MCF 10A (cell line): ENCODE results near the gene PATJ. TPM values are rescaled to one million over a fixed set of nuclear protein-coding genes. Genes with fewer than 3 reads are reported as not detected.
A peak's percentile ranks its signal among the peaks of the same experiment; 100 is the strongest.

ENCODE experiments used
- Bru-seq: library from RNA; stranded (reverse); fragments of 400-500 nt; gene quantifications from one replicate; lab custom pipeline; 2021; lab: Mats Ljungman, UMichigan
- BruChase-seq, 2 experiments: library from RNA; stranded (reverse); fragments of 400-500 nt; gene quantifications; one replicate each; lab custom pipeline; 2021; lab: Mats Ljungman, UMichigan
- BruUV-seq: library from RNA; stranded (reverse); fragments of 400-500 nt; replicated peaks from 2 replicates; lab custom pipeline; 2021; lab: Mats Ljungman, UMichigan
- CTCF ChIA-PET: fragments of 300-600 bp; sonication (Branson Sonifier 250); formaldehyde crosslinking; extraction: SDS; loops from one replicate; lab custom pipeline; 2021; ENCODE audit warnings: antibody characterized with exemption, inconsistent platforms; lab: Yijun Ruan, JAX
- POLR2A ChIA-PET: fragments of 300-600, 350-650 bp; sonication (Branson Sonifier 250); formaldehyde crosslinking; extraction: SDS; loops from one replicate; lab custom pipeline; 2020; ENCODE audit warnings: antibody characterized with exemption, inconsistent platforms; lab: Yijun Ruan, JAX
- DNase-seq: peaks from one replicate; pipeline ENCODE4 v3.0.0-alpha.2; 2018; ENCODE audit not compliant: unreplicated experiment
- H3K27ac Mint-ChIP-seq: one replicate; pipeline ENCODE4 v1.8.0; 2022; ENCODE audit warnings: mild to moderate bottlenecking, low read depth, mixed read lengths; ENCODE audit not compliant: unreplicated experiment
- H3K27me3 Mint-ChIP-seq: one replicate; pipeline ENCODE4 v1.8.0; 2022; ENCODE audit warnings: mixed read lengths; ENCODE audit not compliant: insufficient read depth, unreplicated experiment
- H3K36me3 Mint-ChIP-seq: one replicate; pipeline ENCODE4 v1.8.0; 2022; ENCODE audit warnings: mild to moderate bottlenecking, moderate library complexity, mixed read lengths; ENCODE audit not compliant: insufficient read depth, unreplicated experiment
- H3K4me1 Mint-ChIP-seq: one replicate; pipeline ENCODE4 v1.8.0; 2022; ENCODE audit warnings: mixed read lengths; ENCODE audit not compliant: insufficient read depth, unreplicated experiment
- H3K4me3 Mint-ChIP-seq: one replicate; pipeline ENCODE4 v1.8.0; 2022; ENCODE audit warnings: mild to moderate bottlenecking, moderate library complexity, mixed read lengths; ENCODE audit not compliant: unreplicated experiment
- H3K9me3 Mint-ChIP-seq: one replicate; pipeline ENCODE4 v1.8.0; 2022; ENCODE audit warnings: mixed read lengths; ENCODE audit not compliant: unreplicated experiment
- CTCF ChIP-seq: fragments of 200-600 bp; IDR thresholded peaks from one replicate; pipeline ENCODE4 v1.8.0; 2022; ENCODE audit warnings: antibody characterized with exemption, mild to moderate bottlenecking; ENCODE audit not compliant: unreplicated experiment
- intact Hi-C: fragments of 100-400 bp; cut with micrococcal nuclease; formaldehyde crosslinking; loops from 2 replicates; pipeline ENCODE4 v1.14.1; 2022
- long read RNA-seq: library from polyadenylated mRNA; stranded (forward); transcript quantifications from one replicate; pipeline ENCODE4 v2.0.0, GENCODE V29; 2022
- total RNA-seq: library from RNA; stranded (reverse); gene quantifications from 2 replicates; pipeline ENCODE4 v1.2.3, GENCODE V29; 2022

The PATJ gene
- total RNA-seq = 28.7 and 30.6 TPM in 2 replicates
- percentile 76 among the genes with signal in this experiment for Bru-seq, nascent RNA
- BruChase-seq, experiment 1, labeled RNA remaining after a 6-hour chase = percentile 69 among the genes with signal in this experiment
- BruChase-seq, experiment 2, labeled RNA remaining after a 2-hour chase = percentile 69 among the genes with signal in this experiment
- long read RNA-seq, full-length matches to known transcripts = 2 of 31 reads
- long read RNA-seq, partial matches to known transcripts = 11 of 31 reads
- long read RNA-seq, other reads (novel, unspliced or antisense) = 18 of 31 reads

- BruUV-seq = TSS peak; percentile 73
- DNase-seq = peak; percentile 86
- no peak for TF ChIP-seq CTCF
- Mint-ChIP-seq H3K9me3 (no peaks in the 10 kb centered on the region), H3K27ac (peak within 1 kb of the TSS; percentile 78), H3K4me1 (peaks cover 21% of the 10 kb centered on the region), H3K36me3 (peaks cover 7% of the 10 kb centered on the region), H3K27me3 (no peaks in the 10 kb centered on the region), H3K4me3 (peak within 1 kb of the TSS; percentile 82)
- ChIA-PET POLR2A (interaction anchor here (0.6 to 2.7 kb wide), 8 partner anchors 12 to 243 kb away, joined by 3 to 19 read pairs (median 4); partner anchors contain the start of gene TM2D1), CTCF (interaction anchor here (0.7 kb wide), 1 partner anchor 501 kb away, joined by 3 read pairs; no protein-coding TSS in a partner anchor)
- intact Hi-C loops = loop anchor here (5.0 kb wide), 2 partner anchors 100 to 270 kb away; no protein-coding TSS in a partner anchor
Observed at GRCh38 chr1:61741711-61742619, at the start of gene PATJ. TSS of gene PATJ (plus strand) at chr1:61742480. CDS start at chr1:61762893, 20,413 bp downstream.

- H3K27ac Mint-ChIP-seq = peak overlapping the region; percentile 29
- H3K4me1 Mint-ChIP-seq = no peaks in the 10 kb centered on the region
- no peaks in the 10 kb centered on the region for H3K9me3 Mint-ChIP-seq
- ChIA-PET POLR2A (interaction anchor here (1.0 kb wide), 1 partner anchor 267 kb away, joined by 3 read pairs; no protein-coding TSS in a partner anchor), CTCF (interaction anchor here (0.6 kb wide), 1 partner anchor 14 kb away, joined by 3 read pairs; no protein-coding TSS in a partner anchor)
- no peaks in the 10 kb centered on the region for H3K27me3 Mint-ChIP-seq
- H3K36me3 Mint-ChIP-seq = peaks cover 78% of the 10 kb centered on the region
- intact Hi-C loops = no loop called here
- H3K4me3 Mint-ChIP-seq = no peak overlapping the region
- BruUV-seq = no TSS peak
- DNase-seq = no peak
- TF ChIP-seq CTCF = no peak
Observed at GRCh38 chr1:61699911-61700851, 42.1 kb upstream of the PATJ start.

GRCh38 chr1:61708953-61709907, 33.0 kb upstream of the PATJ start:
- TF ChIP-seq CTCF = no peak
- Mint-ChIP-seq H3K36me3 (peaks cover 52% of the 10 kb centered on the region), H3K4me1 (peaks cover 9% of the 10 kb centered on the region), H3K27me3 (no peaks in the 10 kb centered on the region), H3K9me3 (no peaks in the 10 kb centered on the region), H3K27ac (no peak overlapping the region), H3K4me3 (no peak overlapping the region)
- BruUV-seq = no TSS peak
- intact Hi-C loops = no loop called here
- ChIA-PET POLR2A (no interaction called here), CTCF (interaction anchor here (0.6 to 0.7 kb wide), 2 partner anchors 320 to 668 kb away, joined by 3 to 6 read pairs; no protein-coding TSS in a partner anchor)
- no peak for DNase-seq
